NCI-H82 treated with DMSO at 0.1 percent for 48 hours (cell line): ENCODE measurements around the gene ZNF490.
A peak's percentile ranks its signal among the peaks of the same experiment; 100 is the strongest.
"Not testable (repeated sequence)": the region's sequence is repeated elsewhere in the genome, so short reads cannot be mapped to it uniquely, and the experiment has no call there.

Experiments
- DNase-seq: peaks from one replicate; lab custom pipeline; 2025; ENCODE audit not compliant: unreplicated experiment; lab: John Stamatoyannopoulos, UW

ZNF490 gene

GRCh38 chr19:12623361-12624031 lies 12.9 kb upstream of the ZNF490 start:
- DNase-seq: no peak

- DNase-seq: not testable (repeated sequence)
Observed at GRCh38 chr19:12621253-12622024, 10.8 kb upstream of the ZNF490 start.

GRCh38 chr19:12617646-12618045 lies 7.0 kb upstream of the ZNF490 start:
- no peak for DNase-seq

GRCh38 chr19:12611361-12611699 lies 717 bp upstream of the ZNF490 start:
- DNase-seq: peak; percentile 71

GRCh38 chr19:12607631-12608030 lies 3.0 kb downstream of the ZNF490 start:
- no peak for DNase-seq

- DNase-seq: no peak
Observed at GRCh38 chr19:12606796-12607195, 3.8 kb downstream of the ZNF490 start.

- DNase-seq: no peak
Observed at GRCh38 chr19:12603714-12604113, 6.9 kb downstream of the ZNF490 start.

GRCh38 chr19:12597594-12597993 lies 13.0 kb downstream of the ZNF490 start:
- no peak for DNase-seq

GRCh38 chr19:12596927-12597548 lies 13.6 kb downstream of the ZNF490 start:
- DNase-seq: no peak

- no peak for DNase-seq
Observed at GRCh38 chr19:12596485-12596884, 14.1 kb downstream of the ZNF490 start.

GRCh38 chr19:12581100-12581499 lies 29.5 kb downstream of the ZNF490 start:
- no peak for DNase-seq

GRCh38 chr19:12580180-12580694 lies 30.4 kb downstream of the ZNF490 start:
- DNase-seq: no peak

- DNase-seq: no peak
Observed at GRCh38 chr19:12578641-12579040, 32.0 kb downstream of the ZNF490 start.

GRCh38 chr19:12574036-12574435 lies 36.6 kb downstream of the ZNF490 start:
- DNase-seq: no peak

GRCh38 chr19:12567951-12568350 lies 42.7 kb downstream of the ZNF490 start:
- DNase-seq: no peak

GRCh38 chr19:12566380-12566779 lies 44.2 kb downstream of the ZNF490 start:
- not testable (repeated sequence) for DNase-seq

- DNase-seq: peak; percentile 82
Observed at GRCh38 chr19:12564016-12564664, 46.5 kb downstream of the ZNF490 start.

GRCh38 chr19:12555456-12555930 lies 55.1 kb downstream of the ZNF490 start:
- DNase-seq: no peak

- peak; percentile 100 for DNase-seq
Observed at GRCh38 chr19:12551060-12551832, 59.4 kb downstream of the ZNF490 start, which contains the start of gene ZNF564. ZNF564 (minus strand) TSS chr19:12551482; CDS start chr19:12551332, 150 bp downstream.

GRCh38 chr19:12546903-12547302 lies 63.7 kb downstream of the ZNF490 start:
- DNase-seq: no peak
